ENCODE measurements around the gene FUT6.

DNA sequence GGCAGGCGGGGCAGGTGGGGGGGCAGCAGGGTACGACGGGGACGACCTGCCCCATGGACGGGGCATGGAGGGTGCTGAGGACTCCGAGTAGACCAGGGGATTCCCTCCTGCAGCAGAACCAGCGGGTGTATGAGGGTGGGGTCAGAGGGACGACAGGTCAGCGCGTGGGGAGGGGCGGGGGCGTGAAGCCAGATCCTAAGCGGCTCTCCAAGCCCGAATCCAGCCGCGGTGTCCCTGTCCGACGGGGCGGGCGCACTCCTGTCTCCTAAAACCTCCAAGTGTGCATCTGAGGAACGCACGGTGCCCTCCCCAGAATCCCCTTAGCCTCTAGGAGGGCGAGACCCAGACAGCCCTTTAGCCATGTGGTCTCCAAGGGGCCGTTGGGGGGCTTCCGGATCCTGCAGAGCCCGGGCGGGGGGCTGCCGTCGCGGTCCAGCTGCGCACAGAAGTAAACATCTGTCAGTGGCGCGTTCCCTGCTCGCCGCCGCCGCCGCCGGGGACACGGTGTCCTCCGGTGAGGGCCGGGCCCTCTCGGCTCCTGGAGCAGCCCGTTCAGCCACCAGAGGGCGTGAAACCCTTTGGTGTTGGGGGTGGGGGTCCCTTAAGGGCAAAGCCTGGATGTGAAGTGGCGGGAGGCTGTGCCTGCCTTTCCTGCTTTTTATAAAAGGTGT, 33.9 kb downstream of the FUT6 start:
- TF ChIP-seq, protein P1, sequence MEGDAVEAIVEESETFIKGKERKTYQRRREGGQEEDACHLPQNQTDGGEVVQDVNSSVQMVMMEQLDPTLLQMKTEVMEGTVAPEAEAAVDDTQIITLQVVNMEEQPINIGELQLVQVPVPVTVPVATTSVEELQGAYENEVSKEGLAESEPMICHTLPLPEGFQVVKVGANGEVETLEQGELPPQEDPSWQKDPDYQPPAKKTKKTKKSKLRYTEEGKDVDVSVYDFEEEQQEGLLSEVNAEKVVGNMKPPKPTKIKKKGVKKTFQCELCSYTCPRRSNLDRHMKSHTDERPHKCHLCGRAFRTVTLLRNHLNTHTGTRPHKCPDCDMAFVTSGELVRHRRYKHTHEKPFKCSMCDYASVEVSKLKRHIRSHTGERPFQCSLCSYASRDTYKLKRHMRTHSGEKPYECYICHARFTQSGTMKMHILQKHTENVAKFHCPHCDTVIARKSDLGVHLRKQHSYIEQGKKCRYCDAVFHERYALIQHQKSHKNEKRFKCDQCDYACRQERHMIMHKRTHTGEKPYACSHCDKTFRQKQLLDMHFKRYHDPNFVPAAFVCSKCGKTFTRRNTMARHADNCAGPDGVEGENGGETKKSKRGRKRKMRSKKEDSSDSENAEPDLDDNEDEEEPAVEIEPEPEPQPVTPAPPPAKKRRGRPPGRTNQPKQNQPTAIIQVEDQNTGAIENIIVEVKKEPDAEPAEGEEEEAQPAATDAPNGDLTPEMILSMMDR (IDR thresholded peaks at IDR 0.05; ENCODE audit: low read length) = peak; percentile 78
- no peak for TF ChIP-seq EZH2phosphoT487 (IDR thresholded peaks at IDR 0.05; ENCODE audit: low read length)

Measured in MM.1S (cell line).